ENCODE data around the gene COPA. TPM values are rescaled to one million over a fixed set of nuclear protein-coding genes. Genes with fewer than 3 reads are reported as not detected.

Gene COPA
- total RNA-seq, 2 donors from 2014 or later, result 120 to 146 TPM

Other genes starting within 250 kb of the COPA start
- gene IGSF8, start 244.6 kb downstream of the COPA start, total RNA-seq, result 10 to 100 TPM; 29.9 to 35.2 TPM
- gene ATP1A2, start 227.5 kb downstream of the COPA start, total RNA-seq, result not detected
- not detected for gene ATP1A4, start 191.6 kb downstream of the COPA start, total RNA-seq
- not detected for gene CASQ1, start 152.7 kb downstream of the COPA start, total RNA-seq
- 10 to 100 TPM; 37.2 to 53.7 TPM for gene PEA15, start 137.9 kb downstream of the COPA start, total RNA-seq
- 100 to 1,000 TPM; 124 to 170 TPM for gene DCAF8, start 80.7 kb downstream of the COPA start, total RNA-seq
- gene PEX19, start 58.1 kb downstream of the COPA start, total RNA-seq, result 10 to 100 TPM; 44.8 to 74.9 TPM
- 10 to 100 TPM; 43.5 to 53.0 TPM for gene NCSTN, start 133 bp upstream of the COPA start, total RNA-seq
- gene NHLH1, start 23.8 kb upstream of the COPA start, total RNA-seq, result under 1 TPM; 0.46 to 0.68 TPM
- gene VANGL2, start 57.3 kb upstream of the COPA start, total RNA-seq, result under 1 TPM; 0.05 to 0.18 TPM
- 10 to 100 TPM; 48.3 to 55.2 TPM for gene SLAMF6, start 180.0 kb upstream of the COPA start, total RNA-seq
- gene CD84, start 236.2 kb upstream of the COPA start, total RNA-seq, result 10 to 100 TPM; 14.9 to 37.0 TPM

Data from activated naive CD4-positive, alpha-beta T cell treated with anti-CD3 and anti-CD28 coated beads, Interleukin-2, amount 50 U/mL, for 72 hours (primary cell).